Neural progenitor cell (in vitro differentiated cells): ENCODE measurements around the gene SEMA6B.

ENCODE experiments used
- CTCF ChIP-seq: fragments of 200-600 bp; sonication (generic); IDR thresholded peaks from 2 replicates; pipeline ENCODE4 v1.5.1; 2017; ENCODE audit warnings: antibody characterized with exemption, mild to moderate bottlenecking
- EZH2 ChIP-seq: fragments of 200-600 bp; sonication (generic); IDR thresholded peaks from 2 replicates; pipeline ENCODE4 v1.6.1; 2017; ENCODE audit warnings: antibody characterized with exemption, mild to moderate bottlenecking, moderate library complexity
- EZH2phosphoT487 ChIP-seq: fragments of 200-600 bp; sonication (generic); IDR thresholded peaks from 2 replicates; pipeline ENCODE4 v1.6.1; 2017; ENCODE audit warnings: antibody characterized with exemption

- TF ChIP-seq CTCF (peak; percentile 26), EZH2phosphoT487 (no peak), EZH2 (no peak)
These were observed 30.3 kb upstream of the SEMA6B start for GRCh38 chr19:4589579-4590410.
